ENCODE results near the gene MPV17. TPM values are rescaled to one million over a fixed set of nuclear protein-coding genes. Genes with fewer than 3 reads are reported as not detected.
A peak's percentile ranks its signal among the peaks of the same experiment; 100 is the strongest.

The MPV17 gene
- total and polyA plus RNA-seq, 2 of the 13 experiments (the other 11 are each of a cell fraction or from before 2014, with no cell fraction given) = 48.9 to 129 TPM

DNA sequence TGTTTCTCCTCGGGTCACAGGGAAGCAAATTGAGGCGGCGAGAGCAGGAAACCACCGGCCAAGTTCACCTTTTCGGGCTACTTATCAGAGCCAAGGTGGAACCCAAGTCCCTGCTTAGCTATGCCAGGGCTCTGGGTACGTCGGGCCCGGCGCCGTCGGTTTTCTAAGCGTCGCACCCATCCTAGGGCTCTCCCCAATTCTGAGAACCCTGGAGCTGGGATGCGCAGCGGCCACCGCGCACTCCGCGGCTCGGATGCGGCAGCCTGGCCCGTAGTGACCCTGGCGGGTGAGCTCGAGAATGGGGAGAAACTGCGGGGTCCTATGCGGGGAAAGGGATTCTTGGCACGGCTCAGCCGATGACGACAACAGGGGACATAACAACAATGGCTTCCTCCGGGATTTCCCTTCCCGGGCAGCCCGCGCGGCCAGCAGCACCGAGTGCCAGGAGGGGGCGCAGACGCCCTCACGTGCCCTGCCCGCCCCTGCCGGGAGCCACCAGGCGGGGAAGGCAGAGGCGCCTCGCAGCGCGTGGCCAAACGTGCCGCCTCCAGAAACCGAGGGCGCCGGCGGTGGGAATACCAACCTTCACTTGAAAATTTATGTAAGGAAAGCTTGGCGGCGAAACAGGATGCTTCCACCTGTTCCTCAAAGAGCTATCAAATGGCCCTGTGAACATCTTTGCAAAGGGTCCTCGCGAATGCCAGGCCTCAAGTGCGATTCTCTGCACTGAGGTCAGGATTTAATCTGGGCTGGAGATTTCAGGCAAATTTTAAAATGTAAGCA lies 58.0 kb downstream of the MPV17 start (continued):
- TF ChIP-seq, protein P1, sequence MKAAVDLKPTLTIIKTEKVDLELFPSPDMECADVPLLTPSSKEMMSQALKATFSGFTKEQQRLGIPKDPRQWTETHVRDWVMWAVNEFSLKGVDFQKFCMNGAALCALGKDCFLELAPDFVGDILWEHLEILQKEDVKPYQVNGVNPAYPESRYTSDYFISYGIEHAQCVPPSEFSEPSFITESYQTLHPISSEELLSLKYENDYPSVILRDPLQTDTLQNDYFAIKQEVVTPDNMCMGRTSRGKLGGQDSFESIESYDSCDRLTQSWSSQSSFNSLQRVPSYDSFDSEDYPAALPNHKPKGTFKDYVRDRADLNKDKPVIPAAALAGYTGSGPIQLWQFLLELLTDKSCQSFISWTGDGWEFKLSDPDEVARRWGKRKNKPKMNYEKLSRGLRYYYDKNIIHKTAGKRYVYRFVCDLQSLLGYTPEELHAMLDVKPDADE (CRISPR knock-in tag; IDR thresholded peaks at IDR 0.05) = no peak
- TF ChIP-seq KMT2B (CRISPR knock-in tag; IDR thresholded peaks at IDR 0.05) (peak; percentile 57; the same call in 1 of the 2 replicates), ZNF329 (CRISPR knock-in tag; IDR thresholded peaks at IDR 0.05; ENCODE audit: low read depth) (peak; percentile 69; the same call in 1 of the 2 replicates), ZNF724P (CRISPR knock-in tag; IDR thresholded peaks at IDR 0.05; ENCODE audit: borderline replicate concordance) (peak; percentile 78; the same call in 1 of the 2 replicates), TFDP1 (CRISPR knock-in tag; IDR thresholded peaks at IDR 0.05; ENCODE audit: borderline replicate concordance) (peak; percentile 96), ZNF441 (CRISPR knock-in tag; IDR thresholded peaks at IDR 0.05; ENCODE audit: borderline replicate concordance) (no peak), XRCC5 (optimal IDR thresholded peaks at IDR 0.05; ENCODE audit: low read length) (peak; percentile 96), THAP11 (CRISPR knock-in tag; IDR thresholded peaks at IDR 0.05) (peak; percentile 62; the same call in 1 of the 2 replicates), ZFYVE20 (CRISPR knock-in tag; IDR thresholded peaks at IDR 0.05; ENCODE audit: borderline replicate concordance, low read depth) (0 out of 2 replicates have a peak, but pooled peaks have one; percentile 54), LCORL (IDR thresholded peaks at IDR 0.05) (no peak), LCORL (CRISPR knock-in tag; IDR thresholded peaks at IDR 0.05) (peak; percentile 68; the same call in 1 of the 2 replicates), TAF1 (CRISPR knock-in tag; IDR thresholded peaks at IDR 0.05) (peak; percentile 18; the same call in 1 of the 2 replicates), POLR2AphosphoS5 (IDR thresholded peaks at IDR 0.05; ENCODE audit: low read depth, low read length) (no peak), BCL3 (CRISPR knock-in tag; IDR thresholded peaks at IDR 0.05) (peak; percentile 18; the same call in 1 of the 2 replicates), ZNF619 (CRISPR knock-in tag; IDR thresholded peaks at IDR 0.05) (no peak), DNMT1 (CRISPR knock-in tag; IDR thresholded peaks at IDR 0.05) (no peak), ZNF777 (CRISPR knock-in tag; IDR thresholded peaks at IDR 0.05) (peak; percentile 99), NPAS2 (CRISPR knock-in tag; IDR thresholded peaks at IDR 0.05; ENCODE audit: borderline replicate concordance) (0 out of 2 replicates have a peak, but pooled peaks have one; percentile 21), ZNF709 (CRISPR knock-in tag; IDR thresholded peaks at IDR 0.05) (peak; percentile 95), ZNF577 (CRISPR knock-in tag; IDR thresholded peaks at IDR 0.05; ENCODE audit: borderline replicate concordance, low read depth) (no peak), MYC (CRISPR knock-in tag; IDR thresholded peaks at IDR 0.05; ENCODE audit: borderline replicate concordance) (peak; percentile 90), AHR (CRISPR knock-in tag; IDR thresholded peaks at IDR 0.05) (0 out of 2 replicates have a peak, but pooled peaks have one; percentile 63), KLF6 (CRISPR knock-in tag; IDR thresholded peaks at IDR 0.05) (peak; percentile 86), KAT8 (CRISPR knock-in tag; IDR thresholded peaks at IDR 0.05) (peak; percentile 62; the same call in 1 of the 2 replicates), CENPT (CRISPR knock-in tag; IDR thresholded peaks at IDR 0.05; ENCODE audit: low read depth) (0 out of 2 replicates have a peak, but pooled peaks have one; percentile 45)
- TF ChIP-seq, protein P2, sequence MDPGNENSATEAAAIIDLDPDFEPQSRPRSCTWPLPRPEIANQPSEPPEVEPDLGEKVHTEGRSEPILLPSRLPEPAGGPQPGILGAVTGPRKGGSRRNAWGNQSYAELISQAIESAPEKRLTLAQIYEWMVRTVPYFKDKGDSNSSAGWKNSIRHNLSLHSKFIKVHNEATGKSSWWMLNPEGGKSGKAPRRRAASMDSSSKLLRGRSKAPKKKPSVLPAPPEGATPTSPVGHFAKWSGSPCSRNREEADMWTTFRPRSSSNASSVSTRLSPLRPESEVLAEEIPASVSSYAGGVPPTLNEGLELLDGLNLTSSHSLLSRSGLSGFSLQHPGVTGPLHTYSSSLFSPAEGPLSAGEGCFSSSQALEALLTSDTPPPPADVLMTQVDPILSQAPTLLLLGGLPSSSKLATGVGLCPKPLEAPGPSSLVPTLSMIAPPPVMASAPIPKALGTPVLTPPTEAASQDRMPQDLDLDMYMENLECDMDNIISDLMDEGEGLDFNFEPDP (CRISPR knock-in tag; conservative IDR thresholded peaks at IDR 0.05) = 0 out of 2 replicates have a peak, but pooled peaks have one; percentile 6

Measured in HepG2 (cell line).